NOMO-1 treated with DMSO at 0.1 percent for 48 hours (cell line): ENCODE data around the gene SLC23A1.
"Not testable (repeated sequence)": the region's sequence is repeated elsewhere in the genome, so short reads cannot be mapped to it uniquely, and the experiment has no call there.

Experiments used
- DNase-seq: peaks from one replicate; lab custom pipeline; 2025; ENCODE audit not compliant: unreplicated experiment; lab: John Stamatoyannopoulos, UW

SLC23A1 gene

GRCh38 chr5:139390639-139391569, 7.8 kb upstream of the SLC23A1 start:
- DNase-seq: no peak

GRCh38 chr5:139389701-139390638, 6.9 kb upstream of the SLC23A1 start, which contains the start of gene MZB1:
MZB1 (minus strand) TSS chr5:139389913; CDS start chr5:139389856, 57 bp downstream.
- no peak for DNase-seq

- DNase-seq: no peak
These were observed 5.2 kb upstream of the SLC23A1 start for GRCh38 chr5:139388198-139388821.

DNA sequence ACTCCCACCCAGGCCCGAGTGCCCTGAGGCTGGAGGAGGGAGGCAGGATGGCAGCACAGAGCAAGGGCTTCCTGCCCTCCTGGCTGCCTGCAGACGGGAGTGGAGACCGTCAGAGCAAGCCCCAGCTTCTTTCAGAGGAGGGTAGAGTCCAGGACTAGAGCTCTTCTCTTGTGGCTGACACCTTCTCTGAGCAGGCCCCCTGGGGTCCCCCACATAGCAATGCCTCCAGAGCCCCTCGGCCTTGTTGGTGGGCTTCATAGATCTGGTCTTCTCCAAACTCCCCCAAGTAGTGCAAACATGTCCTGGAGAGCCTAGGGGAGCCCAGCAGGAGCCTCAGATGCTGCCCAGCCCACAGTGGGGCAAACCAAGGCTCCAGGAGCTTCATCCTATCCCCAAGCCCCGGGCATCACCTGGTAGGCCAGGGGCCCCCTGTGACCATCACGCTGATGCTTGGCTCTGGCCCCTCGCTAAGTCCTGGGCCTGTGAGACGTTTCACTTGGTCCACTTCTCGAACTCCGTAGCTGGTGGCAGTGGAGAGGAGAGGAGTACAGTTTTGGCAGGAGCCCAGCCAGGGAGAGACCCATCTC, 4.6 kb upstream of the SLC23A1 start:
- DNase-seq: no peak

- DNase-seq: not testable (repeated sequence)
These were observed 3.9 kb upstream of the SLC23A1 start for GRCh38 chr5:139386956-139387355.

GRCh38 chr5:139386050-139386438, 2.9 kb upstream of the SLC23A1 start:
- DNase-seq: peak; percentile 85

DNA sequence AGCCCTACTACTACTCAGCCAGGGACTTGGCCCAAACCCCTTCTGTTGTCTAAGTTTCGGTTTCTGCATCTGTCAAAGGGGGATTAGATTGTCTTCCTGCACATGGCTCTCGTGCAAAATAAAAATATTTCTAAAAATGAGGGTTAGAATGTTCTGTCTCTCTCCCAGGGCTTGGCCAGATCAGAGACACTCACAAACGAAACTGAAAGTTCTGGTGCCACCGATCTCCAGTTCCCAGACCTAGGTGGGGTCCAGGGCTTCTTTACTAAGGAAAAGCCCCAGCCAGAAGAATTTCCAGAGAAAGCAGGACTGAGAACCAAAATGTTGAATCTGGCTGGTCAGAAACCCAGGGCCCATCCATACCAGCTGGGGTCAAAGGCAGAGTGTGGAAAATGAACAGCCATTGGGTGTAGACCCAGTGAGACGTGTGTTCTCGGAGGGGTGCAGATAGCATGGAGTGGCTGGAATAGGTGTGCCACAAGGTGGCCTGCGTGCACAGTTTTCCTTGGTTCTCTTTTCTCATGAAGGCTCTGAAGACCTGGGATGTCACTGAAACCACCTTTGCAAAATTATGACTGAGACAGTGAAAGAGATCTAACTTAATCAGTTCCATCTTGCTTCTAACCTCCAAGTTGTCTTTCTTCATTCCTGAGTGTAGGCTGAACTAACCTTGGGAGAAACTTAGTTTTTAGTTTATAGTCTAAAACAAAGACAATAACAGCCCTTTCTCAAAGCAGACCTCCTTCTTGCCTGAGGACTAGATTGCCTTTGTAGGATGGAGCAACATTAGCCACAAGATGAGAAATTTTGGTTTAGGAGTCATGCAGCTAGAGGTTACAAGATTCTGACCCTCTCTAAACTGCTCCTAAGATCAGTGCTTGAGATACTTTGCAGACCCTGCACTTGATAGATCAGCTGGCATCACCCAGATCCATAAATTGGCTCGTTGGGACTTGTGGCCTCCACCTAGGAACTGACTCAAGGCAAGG, 2.3 kb upstream of the SLC23A1 start:
- DNase-seq: peak; percentile 45

- DNase-seq: no peak
These were observed 1.5 kb upstream of the SLC23A1 start for GRCh38 chr5:139384591-139385051.

GRCh38 chr5:139383993-139384590, 995 bp upstream of the SLC23A1 start:
- no peak for DNase-seq

DNA sequence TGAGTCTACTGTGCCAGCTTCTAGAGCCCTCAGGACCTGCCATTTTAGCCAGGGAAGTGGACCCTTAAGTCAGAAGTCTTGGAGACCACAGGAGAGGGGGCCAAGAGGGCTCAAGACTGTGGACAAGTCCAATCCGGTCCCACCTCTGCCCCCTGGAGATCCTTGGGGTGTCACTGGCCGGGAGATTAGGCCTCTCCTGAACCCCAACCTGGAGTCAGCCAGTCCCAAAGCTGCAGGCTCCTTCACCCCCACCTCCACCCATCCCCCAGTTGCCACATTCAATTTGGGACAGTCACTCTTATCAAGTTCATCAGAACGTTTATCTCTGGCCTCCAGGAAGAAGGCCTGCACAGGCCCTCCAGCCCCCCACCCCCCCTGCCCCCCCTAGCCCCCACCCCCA, 290 bp downstream of the SLC23A1 start:
- DNase-seq: no peak

GRCh38 chr5:139381837-139382761, 998 bp downstream of the SLC23A1 start:
- no peak for DNase-seq

DNA sequence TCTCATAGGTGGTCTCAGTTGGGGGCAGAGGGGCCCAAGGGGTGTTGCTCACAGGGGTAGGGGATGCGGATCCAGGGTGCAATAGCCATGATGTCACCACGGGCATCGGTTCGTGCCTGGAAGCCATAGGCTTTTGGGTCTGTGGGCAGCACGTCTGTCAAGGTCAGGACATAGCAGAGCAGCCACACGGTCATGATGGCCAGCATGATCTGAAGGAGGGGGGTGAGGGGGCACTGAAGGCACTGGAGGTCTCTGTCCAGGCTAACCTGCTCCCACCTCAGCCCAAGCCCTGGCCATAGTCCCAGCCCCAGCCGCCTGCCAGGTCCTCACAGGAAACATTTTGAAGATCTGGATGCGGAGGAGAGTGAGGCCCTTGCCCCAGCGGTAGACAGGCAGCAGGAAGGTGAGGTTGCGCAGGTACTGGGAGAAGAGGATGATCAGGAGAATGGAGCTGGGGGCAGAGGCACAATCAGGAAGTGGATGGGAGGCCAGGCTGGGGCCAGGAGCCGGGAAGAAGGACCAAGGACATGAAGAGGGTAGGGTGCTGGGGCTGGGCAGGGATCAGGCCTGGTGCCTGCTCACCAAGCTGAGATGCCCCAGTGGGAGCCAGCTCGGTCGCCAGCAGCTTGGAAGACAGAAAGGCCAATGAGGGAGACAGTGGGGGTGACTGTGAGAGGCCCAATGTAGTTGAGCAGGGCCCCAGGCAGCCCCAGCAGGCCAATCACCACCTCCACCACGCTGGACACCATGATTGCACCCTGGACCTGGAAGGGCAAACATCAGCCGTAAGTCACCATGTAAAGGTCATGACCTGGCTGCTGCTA, 3.3 kb downstream of the SLC23A1 start:
- DNase-seq: no peak

- no peak for DNase-seq
These were observed 4.1 kb downstream of the SLC23A1 start for GRCh38 chr5:139378941-139379361.

DNA sequence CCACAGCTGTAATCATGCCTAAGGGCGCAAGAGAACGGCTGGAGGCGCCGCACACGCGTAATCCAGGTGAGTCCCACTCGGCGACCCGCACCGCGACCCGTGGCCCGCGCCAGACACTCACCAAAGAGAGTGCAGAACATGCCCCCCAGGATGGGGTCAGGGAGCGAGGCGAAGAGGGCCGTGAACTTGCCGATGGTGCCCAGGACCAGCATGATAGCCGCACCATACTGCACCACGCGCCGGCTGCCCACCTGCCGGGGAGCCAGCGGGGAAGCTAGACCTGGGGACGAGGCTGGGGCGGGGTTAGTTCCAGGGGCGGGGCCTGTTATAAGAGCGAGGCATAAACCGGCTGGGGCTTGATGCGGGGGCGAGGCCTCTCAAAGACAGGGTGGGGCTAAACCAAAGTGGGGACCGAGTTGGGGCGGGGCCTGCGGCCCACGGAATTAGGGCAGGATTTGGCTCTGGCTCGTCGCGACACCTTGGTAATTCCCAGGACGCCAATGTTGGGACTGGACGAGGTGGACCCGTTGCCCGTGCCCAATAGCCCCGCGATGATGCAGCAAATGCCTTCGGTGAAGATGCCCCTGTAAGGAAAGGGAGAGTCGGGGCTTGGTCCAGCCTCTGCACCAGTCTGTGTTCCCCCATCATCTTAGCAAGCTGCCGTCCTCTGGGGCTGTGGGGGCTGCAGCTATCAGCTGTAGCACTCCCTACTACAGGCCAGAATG, 4.8 kb downstream of the SLC23A1 start:
- no peak for DNase-seq

GRCh38 chr5:139377226-139377625, 5.9 kb downstream of the SLC23A1 start:
- no peak for DNase-seq

DNA sequence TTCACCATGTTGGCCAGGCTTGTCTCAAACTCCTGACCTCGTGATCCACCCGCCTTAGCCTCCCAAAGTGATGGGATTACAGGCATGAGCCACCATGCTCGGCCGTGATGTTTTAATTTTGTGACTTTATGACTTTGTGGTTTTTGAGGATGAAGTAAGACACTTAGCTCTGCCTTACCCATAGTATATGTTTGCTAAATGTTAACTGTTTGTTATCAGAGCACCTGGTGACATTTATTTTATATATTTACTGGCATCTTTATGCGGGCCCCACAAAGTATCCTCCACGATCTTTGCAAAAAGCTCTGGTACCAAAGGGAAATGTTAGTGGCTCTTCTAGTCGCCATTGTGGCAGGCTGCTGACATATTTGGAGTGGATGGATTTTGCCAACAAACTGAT, 6.7 kb downstream of the SLC23A1 start:
- no peak for DNase-seq
